IMR-90 (cell line): Measurements from ENCODE around the gene DOK4. TPM values are rescaled to one million over a fixed set of nuclear protein-coding genes. Genes with fewer than 3 reads are reported as not detected.

ENCODE experiments used
- ATAC-seq: fragments of 200-7000 bp; cut with Tn5 transposase; 2 replicates; pipeline ENCODE4 v1.9.1; 2020; ENCODE audit warnings: low read depth, mild to moderate bottlenecking, moderate library complexity
- BruUV-seq: library from RNA; stranded (reverse); fragments of 400-500 nt; replicated peaks from 2 replicates; lab custom pipeline; 2021; lab: Mats Ljungman, UMichigan
- CTCF ChIA-PET: fragments of 300-600 bp; formaldehyde crosslinking; extraction: SDS; loops from one replicate; lab custom pipeline; 2021; ENCODE audit warnings: antibody characterized with exemption; lab: Yijun Ruan, JAX
- POLR2A ChIA-PET: fragments of 300-600 bp; sonication (Branson Sonifier 250); formaldehyde crosslinking; loops from one replicate; lab custom pipeline; 2022; ENCODE audit warnings: antibody characterized with exemption; ENCODE audit not compliant: unreplicated experiment; lab: Charles Lee
- DNase-seq: peaks from one replicate; pipeline ENCODE4 v3.0.0; 2013
- H2AFZ ChIP-seq: replicated peaks from 2 replicates; pipeline ENCODE3; 2013; ENCODE audit warnings: low read length, mild to moderate bottlenecking; ENCODE audit not compliant: poor library complexity
- H2AK5ac ChIP-seq: 2 replicates; pipeline ENCODE4 v1.6.1; 2013; ENCODE audit warnings: low read depth, low read length, inconsistent platforms
- H2AK9ac ChIP-seq: replicated peaks from 2 replicates; pipeline ENCODE3; 2013; ENCODE audit warnings: mild to moderate bottlenecking, low read depth, low read length, moderate library complexity; ENCODE audit not compliant: poor library complexity
- H2BK120ac ChIP-seq: 2 replicates; pipeline ENCODE4 v1.6.1; 2013; ENCODE audit warnings: low read depth, low read length, inconsistent platforms
- H2BK15ac ChIP-seq: 3 replicates; pipeline ENCODE4 v1.6.1; 2013; ENCODE audit warnings: low read depth, low read length, inconsistent platforms
- H2BK20ac ChIP-seq: 2 replicates; pipeline ENCODE4 v1.6.1; 2013; ENCODE audit warnings: low read depth, mild to moderate bottlenecking, inconsistent platforms, low read length, moderate library complexity
- H2BK5ac ChIP-seq: 2 replicates; pipeline ENCODE4 v1.6.1; 2013; ENCODE audit warnings: mild to moderate bottlenecking, low read depth, low read length, inconsistent platforms; ENCODE audit not compliant: poor library complexity, severe bottlenecking
- H3K14ac ChIP-seq: replicated peaks from 2 replicates; pipeline ENCODE4 v1.6.1; 2013; ENCODE audit warnings: low read depth, low read length, inconsistent platforms
- H3K18ac ChIP-seq: 2 replicates; pipeline ENCODE4 v1.6.1; 2013; ENCODE audit warnings: low read depth, low read length, control low read depth
- H3K23ac ChIP-seq: 2 replicates; pipeline ENCODE4 v1.6.1; 2013; ENCODE audit warnings: low read depth, low read length, inconsistent platforms
- H3K27ac ChIP-seq: 2 replicates; pipeline ENCODE4 v1.5.1; 2013; ENCODE audit warnings: mild to moderate bottlenecking, control low read depth, low read length; ENCODE audit not compliant: insufficient read depth
- H3K27me3 ChIP-seq: 2 replicates; pipeline ENCODE4 v1.6.1; 2013; ENCODE audit warnings: low read length; ENCODE audit not compliant: control insufficient read depth, insufficient read depth
- H3K36me3 ChIP-seq: 2 replicates; pipeline ENCODE4 v1.6.1; 2013; ENCODE audit warnings: low read length, mixed read lengths; ENCODE audit not compliant: control insufficient read depth, insufficient read depth
- H3K4ac ChIP-seq: 2 replicates; pipeline ENCODE4 v1.6.1; 2013; ENCODE audit warnings: low read depth, low read length, inconsistent platforms
- H3K4me1 ChIP-seq: 2 replicates; pipeline ENCODE4 v1.6.1; 2013; ENCODE audit warnings: low read length, mixed read lengths; ENCODE audit not compliant: control insufficient read depth, insufficient read depth
- H3K4me2 ChIP-seq: 2 replicates; pipeline ENCODE4 v1.6.1; 2013; ENCODE audit warnings: low read depth, mild to moderate bottlenecking, control low read depth, low read length, moderate library complexity
- H3K4me3 ChIP-seq: 2 replicates; pipeline ENCODE4 v1.5.1; 2013; ENCODE audit warnings: low read depth, mild to moderate bottlenecking, control low read depth, low read length, moderate library complexity; ENCODE audit not compliant: insufficient read depth
- H3K56ac ChIP-seq: 2 replicates; pipeline ENCODE4 v1.6.1; 2013; ENCODE audit warnings: low read length, inconsistent platforms; ENCODE audit not compliant: insufficient read depth; ENCODE audit errors: extremely low read depth
- H3K79me1 ChIP-seq, 2 experiments: 2 replicates each; pipeline ENCODE4 v1.6.1; 2013; ENCODE audit warnings: low read length in 2 of 2, inconsistent platforms in 1 of 2, low read depth in 1 of 2
- H3K9ac ChIP-seq: 2 replicates; pipeline ENCODE4 v1.6.1; 2013; ENCODE audit warnings: low read depth, low read length, control low read depth
- H3K9me1 ChIP-seq: 2 replicates; pipeline ENCODE4 v1.6.1; 2013; ENCODE audit warnings: low read length, inconsistent platforms; ENCODE audit not compliant: insufficient read depth
- H3K9me3 ChIP-seq: 2 replicates; pipeline ENCODE4 v1.6.1; 2013; ENCODE audit warnings: low read length; ENCODE audit not compliant: control insufficient read depth, insufficient read depth
- H4K20me1 ChIP-seq: 2 replicates; pipeline ENCODE4 v1.6.1; 2013; ENCODE audit warnings: low read length, inconsistent platforms; ENCODE audit not compliant: insufficient read depth
- H4K5ac ChIP-seq: 2 replicates; pipeline ENCODE4 v1.6.1; 2013; ENCODE audit warnings: mild to moderate bottlenecking, low read depth, low read length, control low read depth
- H4K8ac ChIP-seq, 2 experiments: 2 replicates each; pipeline ENCODE4 v1.6.1; 2013; ENCODE audit warnings: low read depth in 2 of 2, low read length in 2 of 2, control low read depth in 1 of 2, inconsistent platforms in 1 of 2
- H4K91ac ChIP-seq: 2 replicates; pipeline ENCODE4 v1.6.1; 2013; ENCODE audit warnings: low read depth, low read length, inconsistent platforms; ENCODE audit not compliant: insufficient read depth
- BHLHE40 ChIP-seq: fragments of 150-350 bp; IDR thresholded peaks from 2 replicates; pipeline ENCODE4 v1.6.1; 2016; ENCODE audit warnings: mild to moderate bottlenecking, low read depth, low read length
- CEBPB ChIP-seq: IDR thresholded peaks from 2 replicates; pipeline ENCODE4 v1.6.1; 2012; ENCODE audit warnings: low read depth, low read length, improper control_type of control experiment
- CHD1 ChIP-seq: IDR thresholded peaks from 2 replicates; pipeline ENCODE4 v1.6.1; 2012; ENCODE audit warnings: low read depth, low read length, improper control_type of control experiment
- CTCF ChIP-seq: conservative IDR thresholded peaks from 2 replicates; pipeline ENCODE4 v1.5.1; 2012; ENCODE audit warnings: mild to moderate bottlenecking, low read depth, low read length, improper control_type of control experiment
- ELK1 ChIP-seq: fragments of 150-350 bp; IDR thresholded peaks from 2 replicates; pipeline ENCODE4 v1.6.1; 2016; ENCODE audit warnings: low read depth, mild to moderate bottlenecking, low read length, moderate library complexity, borderline replicate concordance
- FOS ChIP-seq: fragments of 150-350 bp; IDR thresholded peaks from 2 replicates; pipeline ENCODE4 v1.6.1; 2016; ENCODE audit warnings: low read depth, low read length
- MAFK ChIP-seq: IDR thresholded peaks from 2 replicates; pipeline ENCODE4 v1.6.1; 2012; ENCODE audit warnings: low read depth, low read length, improper control_type of control experiment
- MAZ ChIP-seq: IDR thresholded peaks from 2 replicates; pipeline ENCODE4 v1.6.1; 2012; ENCODE audit warnings: low read depth, mild to moderate bottlenecking, low read length, improper control_type of control experiment, moderate library complexity, borderline replicate concordance
- MXI1 ChIP-seq: IDR thresholded peaks from 2 replicates; pipeline ENCODE4 v1.6.1; 2012; ENCODE audit warnings: low read depth, mild to moderate bottlenecking, low read length, moderate library complexity, borderline replicate concordance
- NFE2L2 ChIP-seq: fragments of 150-350 bp; IDR thresholded peaks from 2 replicates; pipeline ENCODE4 v1.6.1; 2016; ENCODE audit warnings: low read depth, mild to moderate bottlenecking, low read length
- POLR2A ChIP-seq: IDR thresholded peaks from 2 replicates; pipeline ENCODE4 v1.6.1; 2012; ENCODE audit warnings: mild to moderate bottlenecking, low read depth, low read length
- RAD21 ChIP-seq: IDR thresholded peaks from 2 replicates; pipeline ENCODE4 v1.6.1; 2012; ENCODE audit warnings: low read length, improper control_type of control experiment
- RCOR1 ChIP-seq: IDR thresholded peaks from 2 replicates; pipeline ENCODE4 v1.6.1; 2012; ENCODE audit warnings: mild to moderate bottlenecking, low read length, improper control_type of control experiment; ENCODE audit not compliant: insufficient replicate concordance
- RFX5 ChIP-seq: IDR thresholded peaks from 2 replicates; pipeline ENCODE4 v1.8.0; 2012; ENCODE audit warnings: low read depth, mild to moderate bottlenecking, low read length, moderate library complexity
- SMC3 ChIP-seq: fragments of 150-350 bp; IDR thresholded peaks from 2 replicates; pipeline ENCODE4 v1.6.1; 2016; ENCODE audit warnings: low read depth, mild to moderate bottlenecking, antibody characterized with exemption, low read length, moderate library complexity
- USF2 ChIP-seq: fragments of 150-350 bp; IDR thresholded peaks from 2 replicates; pipeline ENCODE4 v1.6.1; 2017; ENCODE audit warnings: mild to moderate bottlenecking, antibody characterized with exemption, low read length, low read depth
- WGBS, 2 experiments: methylation state at CpG; one replicate each; pipeline versions ENCODE4 v1.1.5 to v1.1.7; 2013; ENCODE audit warnings: missing lambda C conversion rate in 2 of 2; ENCODE audit not compliant: insufficient read length in 1 of 2; ENCODE audit errors: extremely low coverage in 2 of 2; 5-methylcytosine and 5-hydroxymethylcytosine counted together
- dilution Hi-C: fragments of 300-500 bp; cut with HindIII; formaldehyde crosslinking; loops from one replicate; pipeline ENCODE4 v1.14.3; 2018; ENCODE audit warnings: low sequenced_read_pairs; ENCODE audit not compliant: unreplicated experiment
- in situ Hi-C: fragments of 300-500 bp; cut with MboI; formaldehyde crosslinking; loops from 3 replicates; pipeline ENCODE4 v1.14.3; 2019; ENCODE audit warnings: low sequenced_read_pairs, inconsistent platforms, mixed read lengths
- intact Hi-C: fragments of 100-400 bp; cut with micrococcal nuclease; formaldehyde crosslinking; loops from 2 replicates; pipeline ENCODE4 v1.10.0; 2022
- polyA plus RNA-seq, 3 experiments: library from polyadenylated mRNA; depleted of rRNA; stranded (reverse); fragments of >200 nt; gene quantifications; 2 replicates each; pipeline ENCODE4 v1.2.3, GENCODE V29; 2012; ENCODE audit warnings: low replicate concordance in 1 of 3
- total RNA-seq: library from RNA; depleted of rRNA; stranded (reverse); fragments of >200 nt; gene quantifications from 2 replicates; pipeline ENCODE4 v1.2.3, GENCODE V29; 2012

The DOK4 gene
- total and polyA plus RNA-seq, 2 of the 4 experiments (the other 2 are of a cell fraction), result 22.0 to 25.9 TPM

GRCh38 chr16:57468346-57468745 lies 17.9 kb downstream of the DOK4 start:
- CTCF ChIA-PET, result no interaction called here

More at GRCh38 chr16:57468346-57468745, 17.9 kb downstream of the DOK4 start:
- peaks cover 4% of the 10 kb centered on the region for H3K4me1 ChIP-seq
- H2BK120ac ChIP-seq, result no peak overlapping the region
- no CpG with 5 or more reads among the region's 2 CpGs for WGBS, 2 experiments
- H3K4me2 ChIP-seq, result no peak overlapping the region
- H3K36me3 ChIP-seq, result peaks cover 68% of the 10 kb centered on the region
- TF ChIP-seq POLR2A (no peak), RAD21 (no peak), RFX5 (no peak), MAZ (no peak), MXI1 (no peak), CHD1 (no peak), SMC3 (no peak), ELK1 (no peak), USF2 (no peak), NFE2L2 (no peak), CTCF (no peak), CEBPB (no peak), MAFK (no peak), FOS (no peak), RCOR1 (no peak), BHLHE40 (no peak)
- H3K14ac ChIP-seq, result no peak overlapping the region
- H2BK15ac ChIP-seq, result no peak overlapping the region
- H3K23ac ChIP-seq, result no peak overlapping the region
- H4K20me1 ChIP-seq, result peaks cover 17% of the 10 kb centered on the region; the same call in 1 of the 2 replicates
- H2AFZ ChIP-seq, result no peak overlapping the region
- H3K27me3 ChIP-seq, result no peaks in the 10 kb centered on the region
- no TSS peak for BruUV-seq
- H3K18ac ChIP-seq, result no peak overlapping the region
- H3K4ac ChIP-seq, result no peak overlapping the region
- intact Hi-C loops, result no loop called here
- no peak overlapping the region for H2BK20ac ChIP-seq
- no peak overlapping the region for H2AK5ac ChIP-seq
- ATAC-seq (no peak), DNase-seq (no peak)
- H2AK9ac ChIP-seq, result no peak overlapping the region
- in situ Hi-C loops, result no loop called here
- dilution Hi-C loops, result no loop called here
- no peak overlapping the region for H3K4me3 ChIP-seq
- no peak overlapping the region for H4K8ac ChIP-seq
- H4K5ac ChIP-seq, result no peak overlapping the region
- no peak overlapping the region for H4K91ac ChIP-seq
- no peak overlapping the region for H2BK5ac ChIP-seq
- H3K27ac ChIP-seq, result no peak overlapping the region
- H3K56ac ChIP-seq, result no peak overlapping the region
- H3K9me3 ChIP-seq, result no peaks in the 10 kb centered on the region
- no peaks in the 10 kb centered on the region for H3K9me1 ChIP-seq
- no peak overlapping the region for H3K9ac ChIP-seq
- H3K79me1 ChIP-seq, result peaks cover 18 to 43% of the 10 kb centered on the region in 2 experiments
- POLR2A ChIA-PET, result no interaction called here
